ENCODE data around the gene TK2.

DNA sequence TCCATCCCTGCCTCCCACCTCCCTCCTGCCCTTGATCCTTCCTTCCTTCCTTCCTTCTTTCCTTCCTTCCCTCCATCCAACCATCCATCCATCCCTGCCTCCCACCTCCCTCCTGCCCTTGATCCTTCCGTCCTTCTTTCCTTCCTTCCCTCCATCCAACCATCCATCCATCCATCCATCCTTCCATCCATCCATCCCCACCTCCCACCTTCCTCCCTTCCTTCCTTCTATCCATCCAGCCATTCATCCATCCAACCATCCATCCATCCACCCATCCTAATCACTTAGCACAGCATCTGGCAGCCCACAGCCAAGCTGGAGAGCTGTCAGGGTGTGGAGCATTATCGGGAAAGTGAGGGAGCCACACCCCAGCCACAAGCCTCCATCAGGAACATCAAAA lies 54.5 kb downstream of the TK2 start:
- no peak for TF ChIP-seq EZH2 (IDR thresholded peaks at IDR 0.05; ENCODE audit: low read depth, unreplicated experiment)
- TF ChIP-seq, protein P1, sequence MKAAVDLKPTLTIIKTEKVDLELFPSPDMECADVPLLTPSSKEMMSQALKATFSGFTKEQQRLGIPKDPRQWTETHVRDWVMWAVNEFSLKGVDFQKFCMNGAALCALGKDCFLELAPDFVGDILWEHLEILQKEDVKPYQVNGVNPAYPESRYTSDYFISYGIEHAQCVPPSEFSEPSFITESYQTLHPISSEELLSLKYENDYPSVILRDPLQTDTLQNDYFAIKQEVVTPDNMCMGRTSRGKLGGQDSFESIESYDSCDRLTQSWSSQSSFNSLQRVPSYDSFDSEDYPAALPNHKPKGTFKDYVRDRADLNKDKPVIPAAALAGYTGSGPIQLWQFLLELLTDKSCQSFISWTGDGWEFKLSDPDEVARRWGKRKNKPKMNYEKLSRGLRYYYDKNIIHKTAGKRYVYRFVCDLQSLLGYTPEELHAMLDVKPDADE (IDR thresholded peaks at IDR 0.05): no peak
- TF ChIP-seq ZNF114 (CRISPR knock-in tag; IDR thresholded peaks at IDR 0.05): no peak
- TF ChIP-seq CTCF (conservative IDR thresholded peaks at IDR 0.05; ENCODE audit: low read depth in 2 of 2): no peak
- TF ChIP-seq, protein P2, sequence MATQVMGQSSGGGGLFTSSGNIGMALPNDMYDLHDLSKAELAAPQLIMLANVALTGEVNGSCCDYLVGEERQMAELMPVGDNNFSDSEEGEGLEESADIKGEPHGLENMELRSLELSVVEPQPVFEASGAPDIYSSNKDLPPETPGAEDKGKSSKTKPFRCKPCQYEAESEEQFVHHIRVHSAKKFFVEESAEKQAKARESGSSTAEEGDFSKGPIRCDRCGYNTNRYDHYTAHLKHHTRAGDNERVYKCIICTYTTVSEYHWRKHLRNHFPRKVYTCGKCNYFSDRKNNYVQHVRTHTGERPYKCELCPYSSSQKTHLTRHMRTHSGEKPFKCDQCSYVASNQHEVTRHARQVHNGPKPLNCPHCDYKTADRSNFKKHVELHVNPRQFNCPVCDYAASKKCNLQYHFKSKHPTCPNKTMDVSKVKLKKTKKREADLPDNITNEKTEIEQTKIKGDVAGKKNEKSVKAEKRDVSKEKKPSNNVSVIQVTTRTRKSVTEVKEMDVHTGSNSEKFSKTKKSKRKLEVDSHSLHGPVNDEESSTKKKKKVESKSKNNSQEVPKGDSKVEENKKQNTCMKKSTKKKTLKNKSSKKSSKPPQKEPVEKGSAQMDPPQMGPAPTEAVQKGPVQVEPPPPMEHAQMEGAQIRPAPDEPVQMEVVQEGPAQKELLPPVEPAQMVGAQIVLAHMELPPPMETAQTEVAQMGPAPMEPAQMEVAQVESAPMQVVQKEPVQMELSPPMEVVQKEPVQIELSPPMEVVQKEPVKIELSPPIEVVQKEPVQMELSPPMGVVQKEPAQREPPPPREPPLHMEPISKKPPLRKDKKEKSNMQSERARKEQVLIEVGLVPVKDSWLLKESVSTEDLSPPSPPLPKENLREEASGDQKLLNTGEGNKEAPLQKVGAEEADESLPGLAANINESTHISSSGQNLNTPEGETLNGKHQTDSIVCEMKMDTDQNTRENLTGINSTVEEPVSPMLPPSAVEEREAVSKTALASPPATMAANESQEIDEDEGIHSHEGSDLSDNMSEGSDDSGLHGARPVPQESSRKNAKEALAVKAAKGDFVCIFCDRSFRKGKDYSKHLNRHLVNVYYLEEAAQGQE (IDR thresholded peaks at IDR 0.05; ENCODE audit: unreplicated experiment): no peak
- no peak for TF ChIP-seq EZH2phosphoT487 (IDR thresholded peaks at IDR 0.05; ENCODE audit: unreplicated experiment)
- TF ChIP-seq CREB1 (CRISPR knock-in tag; IDR thresholded peaks at IDR 0.05; ENCODE audit: low read depth): no peak
- no peak for TF ChIP-seq STAT1 (IDR thresholded peaks at IDR 0.05; ENCODE audit: unreplicated experiment)
- no peak for TF ChIP-seq POLR2AphosphoS5 (IDR thresholded peaks at IDR 0.05; ENCODE audit: low read depth)
- no peak for TF ChIP-seq JUNB (IDR thresholded peaks at IDR 0.05; ENCODE audit: unreplicated experiment)
- no peak for TF ChIP-seq NANOG (IDR thresholded peaks at IDR 0.05; ENCODE audit: borderline replicate concordance)

Measured in GM23338 (cell line).